ENCODE measurements around the gene TBC1D22A. TPM values are rescaled to one million over a fixed set of nuclear protein-coding genes. Genes with fewer than 3 reads are reported as not detected.

Gene TBC1D22A
- total RNA-seq, 2 experiments from 2014 or later, result 22.3 to 43.9 TPM

GRCh38 chr22:46971099-46971763 lies 208.8 kb downstream of the TBC1D22A start:
- Histone ChIP-seq H2AFZ (ENCODE audit: low read length) (no peak overlapping the region), H3K4me1 (ENCODE audit: insufficient read depth, low read length, poor library complexity, severe bottlenecking) (no peaks in the 10 kb centered on the region), H3K9me2 (ENCODE audit: insufficient read depth, low read length) (no peaks in the 10 kb centered on the region), H3K36me3 (ENCODE audit: insufficient read depth, low read length) (0 out of 2 replicates have a peak, but pooled peaks cover 8% of the 10 kb centered on the region), H3K4me3 (ENCODE audit: low read depth, low read length, poor library complexity, severe bottlenecking) (no peak overlapping the region), H3K27ac (ENCODE audit: low read depth, low read length, poor library complexity, severe bottlenecking) (no peak overlapping the region), H4K20me1 (ENCODE audit: insufficient read depth, low read length) (no peaks in the 10 kb centered on the region), H3K79me2 (ENCODE audit: insufficient read depth, low read depth, low read length) (no peaks in the 10 kb centered on the region), H3K9me3 (ENCODE audit: low read length) (no peaks in the 10 kb centered on the region), H3K4me2 (ENCODE audit: low read length) (no peak overlapping the region)
- intact Hi-C loops (cut with micrococcal nuclease; ENCODE audit: unreplicated experiment), result no loop called here
- POLR2A ChIA-PET, result no interaction called here
- TF ChIP-seq CTCF (conservative IDR thresholded peaks at IDR 0.05; ENCODE audit: low read length) (no peak), EZH2phosphoT487 (IDR thresholded peaks at IDR 0.05; ENCODE audit: borderline replicate concordance, low read depth, low read length) (no peak)
- CTCF ChIA-PET (ENCODE audit: unreplicated experiment), result no interaction called here
- no peak for DNase-seq (ENCODE audit: low spot score)
- BruUV-seq (replicated peaks), result no TSS peak

- Histone ChIP-seq H3K9me3 (ENCODE audit: low read length) (no peaks in the 10 kb centered on the region), H3K4me3 (ENCODE audit: low read depth, low read length, poor library complexity, severe bottlenecking) (no peak overlapping the region), H2AFZ (ENCODE audit: low read length) (no peak overlapping the region), H4K20me1 (ENCODE audit: insufficient read depth, low read length) (no peaks in the 10 kb centered on the region), H3K36me3 (ENCODE audit: insufficient read depth, low read length) (0 out of 2 replicates have a peak, but pooled peaks cover 8% of the 10 kb centered on the region), H3K79me2 (ENCODE audit: insufficient read depth, low read depth, low read length) (no peaks in the 10 kb centered on the region), H3K4me2 (ENCODE audit: low read length) (no peak overlapping the region), H3K9me2 (ENCODE audit: insufficient read depth, low read length) (no peaks in the 10 kb centered on the region), H3K27ac (ENCODE audit: low read depth, low read length, poor library complexity, severe bottlenecking) (no peak overlapping the region), H3K4me1 (ENCODE audit: insufficient read depth, low read length, poor library complexity, severe bottlenecking) (no peaks in the 10 kb centered on the region)
- TF ChIP-seq CTCF (conservative IDR thresholded peaks at IDR 0.05; ENCODE audit: low read length), result no peak
- intact Hi-C loops (cut with micrococcal nuclease; ENCODE audit: unreplicated experiment), result no loop called here
- ChIA-PET CTCF (ENCODE audit: unreplicated experiment) (no interaction called here), POLR2A (no interaction called here)
- DNase-seq (ENCODE audit: low spot score), result no peak
- BruUV-seq (replicated peaks), result no TSS peak
These were observed 209.3 kb downstream of the TBC1D22A start for GRCh38 chr22:46971764-46972125.

- no TSS peak for BruUV-seq (replicated peaks)
- CTCF ChIA-PET (ENCODE audit: unreplicated experiment), result no interaction called here
- no peak for TF ChIP-seq EZH2phosphoT487 (IDR thresholded peaks at IDR 0.05; ENCODE audit: borderline replicate concordance, low read depth, low read length)
- no peak for TF ChIP-seq CTCF (conservative IDR thresholded peaks at IDR 0.05; ENCODE audit: low read length)
- intact Hi-C loops (cut with micrococcal nuclease; ENCODE audit: unreplicated experiment), result no loop called here
- H4K20me1 ChIP-seq (ENCODE audit: insufficient read depth, low read length), result no peaks in the 10 kb centered on the region
- H3K79me2 ChIP-seq (ENCODE audit: insufficient read depth, low read depth, low read length), result no peaks in the 10 kb centered on the region
- DNase-seq (ENCODE audit: low spot score), result no peak
- H3K4me3 ChIP-seq (ENCODE audit: low read depth, low read length, poor library complexity, severe bottlenecking), result no peak overlapping the region
- POLR2A ChIA-PET, result no interaction called here
- H3K27ac ChIP-seq (ENCODE audit: low read depth, low read length, poor library complexity, severe bottlenecking), result no peak overlapping the region
- H2AFZ ChIP-seq (ENCODE audit: low read length), result no peak overlapping the region
- no peaks in the 10 kb centered on the region for H3K9me2 ChIP-seq (ENCODE audit: insufficient read depth, low read length)
- no peak overlapping the region for H3K4me2 ChIP-seq (ENCODE audit: low read length)
- H3K9me3 ChIP-seq (ENCODE audit: low read length), result no peaks in the 10 kb centered on the region
- no peaks in the 10 kb centered on the region for H3K4me1 ChIP-seq (ENCODE audit: insufficient read depth, low read length, poor library complexity, severe bottlenecking)
- 0 out of 2 replicates have a peak, but pooled peaks cover 8% of the 10 kb centered on the region for H3K36me3 ChIP-seq (ENCODE audit: insufficient read depth, low read length)
These were observed 209.8 kb downstream of the TBC1D22A start for GRCh38 chr22:46972256-46972655.

All from OCI-LY7 (cell line).